Keratinocyte (primary cell): ENCODE results near the gene ELF2. TPM values are rescaled to one million over a fixed set of nuclear protein-coding genes. Genes with fewer than 3 reads are reported as not detected.

Source experiments
- DNase-seq: peaks from one replicate; pipeline ENCODE4 v3.0.0-alpha.2; 2011; ENCODE audit warnings: low read depth, missing footprints, low spot score
- FAIRE-seq: peaks from 2 replicates; lab custom pipeline; 2011; peaks lifted over from hg19 to GRCh38; lab: Jason Lieb, UNC
- H2AFZ ChIP-seq: 2 replicates; pipeline ENCODE4 v1.6.0; 2012; ENCODE audit warnings: low read length, control low read depth, inconsistent platforms; ENCODE audit not compliant: control insufficient read depth
- H3K27ac ChIP-seq: 2 replicates; pipeline ENCODE4 v1.5.1; 2011; ENCODE audit warnings: low read length; ENCODE audit not compliant: control insufficient read depth, insufficient read depth
- H3K27me3 ChIP-seq: 3 replicates; pipeline ENCODE4 v1.6.0; 2011; ENCODE audit warnings: low read length; ENCODE audit not compliant: control insufficient read depth, insufficient read depth; ENCODE audit errors: extremely low read depth
- H3K36me3 ChIP-seq, 2 experiments: 2 replicates in 1 of 2; 3 replicates in 1 of 2; pipeline ENCODE4 v1.5.1; 2011; ENCODE audit warnings: low read length in 2 of 2, mild to moderate bottlenecking in 1 of 2; ENCODE audit not compliant: control insufficient read depth in 2 of 2, insufficient read depth in 2 of 2; ENCODE audit errors: extremely low read depth in 1 of 2
- H3K4me1 ChIP-seq: 3 replicates; pipeline ENCODE4 v1.5.1; 2011; ENCODE audit warnings: low read length; ENCODE audit not compliant: control insufficient read depth, insufficient read depth; ENCODE audit errors: extremely low read depth
- H3K4me2 ChIP-seq: 3 replicates; pipeline ENCODE4 v1.6.0; 2011; ENCODE audit warnings: low read depth, low read length; ENCODE audit not compliant: control insufficient read depth, insufficient read depth; ENCODE audit errors: extremely low read depth
- H3K4me3 ChIP-seq, 3 experiments: fragments of 200-600 bp in 1 of 3; sonication (generic) in 1 of 3; 2 replicates in 2 of 3; 3 replicates in 1 of 3; pipeline ENCODE4 v1.5.1; 2011 to 2016; ENCODE audit warnings: low read length in 3 of 3, mild to moderate bottlenecking in 3 of 3, control low read depth in 2 of 3, inconsistent platforms in 1 of 3, low read depth in 1 of 3, mixed read lengths in 1 of 3, mixed run types in 1 of 3, moderate library complexity in 1 of 3; ENCODE audit not compliant: control insufficient read depth in 2 of 3, insufficient read depth in 2 of 3; ENCODE audit errors: extremely low read depth in 1 of 3
- H3K79me2 ChIP-seq: 2 replicates; pipeline ENCODE4 v1.6.0; 2012; ENCODE audit warnings: low read length; ENCODE audit not compliant: control insufficient read depth, insufficient read depth
- H3K9ac ChIP-seq: 3 replicates; pipeline ENCODE4 v1.6.0; 2011; ENCODE audit warnings: low read length; ENCODE audit not compliant: control insufficient read depth, insufficient read depth; ENCODE audit errors: extremely low read depth
- H3K9me1 ChIP-seq: 3 replicates; pipeline ENCODE4 v1.6.0; 2011; ENCODE audit warnings: low read length; ENCODE audit not compliant: control insufficient read depth, insufficient read depth; ENCODE audit errors: extremely low read depth
- H3K9me3 ChIP-seq: 2 replicates; pipeline ENCODE4 v1.5.1; 2012; ENCODE audit warnings: low read depth, low read length; ENCODE audit not compliant: control insufficient read depth
- H4K20me1 ChIP-seq: 3 replicates; pipeline ENCODE4 v1.6.0; 2011; ENCODE audit warnings: low read length; ENCODE audit not compliant: control insufficient read depth, insufficient read depth; ENCODE audit errors: extremely low read depth
- EZH2 ChIP-seq: IDR thresholded peaks from one replicate; pipeline ENCODE4 v1.6.1; 2012; ENCODE audit warnings: inconsistent platforms, mild to moderate bottlenecking, low read length, moderate library complexity
- dilution Hi-C: fragments of 300-500 bp; cut with MboI; formaldehyde crosslinking; loops from one replicate; pipeline ENCODE4 v1.7.0; 2020; ENCODE audit warnings: low sequenced_read_pairs; ENCODE audit not compliant: extremely low pct_ligation_motif_present
- polyA plus RNA-seq, 5 experiments: library from polyadenylated mRNA; depleted of rRNA in 3 of 5; stranded (reverse) in 3 of 5; stranded (forward) in 1 of 5; unstranded in 1 of 5; fragments of >200 nt; gene quantifications; 1 replicate in 1 of 5; 2 replicates in 3 of 5; 3 replicates in 1 of 5; pipeline versions ENCODE4 v1.2.1 to v1.2.3, GENCODE V29; 2011 to 2012; ENCODE audit warnings: missing spikeins in 2 of 5, low read depth in 1 of 5, low replicate concordance in 1 of 5
- TF ChIP-seq, protein P1 (sequence below), 3 experiments: IDR thresholded peaks in 1 of 3; conservative IDR thresholded peaks in 1 of 3; optimal IDR thresholded peaks in 1 of 3; 2 replicates in 2 of 3; 3 replicates in 1 of 3; pipeline versions ENCODE3 to v1.5.1; 2011; ENCODE audit warnings: low read length in 3 of 3, mild to moderate bottlenecking in 3 of 3, moderate library complexity in 2 of 3, control low read depth in 1 of 3, inconsistent platforms in 1 of 3; ENCODE audit not compliant: insufficient read depth in 2 of 3; ENCODE audit errors: extremely low read depth in 1 of 3

Gene ELF2
- polyA plus RNA-seq, 1 donor (not counting 4 experiments of a cell fraction or from before 2014, with no cell fraction given) = 19.6 TPM

DNA sequence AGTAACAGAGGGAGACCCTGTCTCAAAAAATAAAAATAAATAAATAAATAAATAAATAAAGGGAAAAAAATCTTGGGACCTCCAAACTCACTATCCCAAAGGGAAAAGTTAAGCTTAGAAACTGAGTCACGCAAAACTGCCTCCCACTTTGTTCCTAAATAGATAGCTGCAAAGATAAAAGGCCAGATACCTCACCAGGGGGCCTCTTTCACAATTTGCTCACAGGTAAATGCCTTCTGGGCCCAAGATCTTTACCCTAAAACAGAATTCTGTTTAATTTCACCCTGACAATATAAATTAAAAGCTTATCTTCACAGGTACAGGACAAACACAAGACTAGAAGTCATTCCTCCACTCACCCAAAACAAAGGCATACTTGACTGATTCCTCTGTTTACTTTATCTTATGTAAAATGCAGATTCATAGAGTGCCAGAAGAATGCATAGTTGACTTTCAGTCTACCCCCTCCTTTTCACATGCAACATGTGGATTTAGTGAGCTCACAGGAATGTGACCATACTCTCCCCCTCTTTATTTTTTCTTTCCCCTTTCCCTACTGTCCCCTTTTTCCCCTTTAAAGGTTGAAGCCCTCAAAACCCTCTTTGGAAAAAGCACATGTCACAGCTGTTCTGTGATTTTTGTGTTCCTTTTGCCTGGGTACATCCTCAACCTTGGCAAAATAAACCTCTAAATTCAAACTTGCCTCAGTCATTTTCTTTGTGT, 23.4 kb downstream of the ELF2 start:
- DNase-seq (no peak), FAIRE-seq (no peak)
- TF ChIP-seq, protein P1, sequence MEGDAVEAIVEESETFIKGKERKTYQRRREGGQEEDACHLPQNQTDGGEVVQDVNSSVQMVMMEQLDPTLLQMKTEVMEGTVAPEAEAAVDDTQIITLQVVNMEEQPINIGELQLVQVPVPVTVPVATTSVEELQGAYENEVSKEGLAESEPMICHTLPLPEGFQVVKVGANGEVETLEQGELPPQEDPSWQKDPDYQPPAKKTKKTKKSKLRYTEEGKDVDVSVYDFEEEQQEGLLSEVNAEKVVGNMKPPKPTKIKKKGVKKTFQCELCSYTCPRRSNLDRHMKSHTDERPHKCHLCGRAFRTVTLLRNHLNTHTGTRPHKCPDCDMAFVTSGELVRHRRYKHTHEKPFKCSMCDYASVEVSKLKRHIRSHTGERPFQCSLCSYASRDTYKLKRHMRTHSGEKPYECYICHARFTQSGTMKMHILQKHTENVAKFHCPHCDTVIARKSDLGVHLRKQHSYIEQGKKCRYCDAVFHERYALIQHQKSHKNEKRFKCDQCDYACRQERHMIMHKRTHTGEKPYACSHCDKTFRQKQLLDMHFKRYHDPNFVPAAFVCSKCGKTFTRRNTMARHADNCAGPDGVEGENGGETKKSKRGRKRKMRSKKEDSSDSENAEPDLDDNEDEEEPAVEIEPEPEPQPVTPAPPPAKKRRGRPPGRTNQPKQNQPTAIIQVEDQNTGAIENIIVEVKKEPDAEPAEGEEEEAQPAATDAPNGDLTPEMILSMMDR (optimal IDR thresholded peaks at IDR 0.05 in 1 of 3, IDR thresholded peaks at IDR 0.05 in 1 of 3, conservative IDR thresholded peaks at IDR 0.05 in 1 of 3; ENCODE audit: extremely low read depth in 1 of 3, insufficient read depth in 2 of 3, low read length in 3 of 3) = no peak
- TF ChIP-seq EZH2 = no peak
- Histone ChIP-seq H3K4me2 (no peak overlapping the region), H3K4me3 (no peak overlapping the region), H3K9me1 (no peaks in the 10 kb centered on the region), H3K4me1 (no peaks in the 10 kb centered on the region), H3K27ac (no peak overlapping the region), H3K9me3 (no peaks in the 10 kb centered on the region), H3K27me3 (no peaks in the 10 kb centered on the region), H2AFZ (no peak overlapping the region), H3K9ac (no peak overlapping the region), H3K79me2 (no peaks in the 10 kb centered on the region), H4K20me1 (no peaks in the 10 kb centered on the region), H3K36me3 (no peaks in the 10 kb centered on the region)
- dilution Hi-C loops = no loop called here

DNA sequence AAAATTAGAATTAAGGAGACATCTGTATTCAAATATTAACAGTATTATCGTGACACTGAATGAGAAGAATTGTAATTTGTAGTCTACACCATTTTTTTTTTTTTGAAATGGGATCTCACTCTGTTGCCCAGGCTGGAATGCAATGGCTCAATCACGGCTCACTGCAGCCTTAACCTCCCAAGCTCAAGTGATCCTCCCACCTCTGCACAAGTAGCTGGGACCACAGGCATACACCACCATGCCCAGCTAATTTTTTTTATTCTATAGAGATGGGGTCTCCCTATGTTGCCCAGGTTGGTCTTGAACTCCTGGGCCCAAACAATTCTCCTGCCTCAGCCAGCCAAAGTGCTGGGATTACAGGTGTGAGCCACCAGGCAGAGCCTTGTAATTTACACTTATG, 24.8 kb downstream of the ELF2 start:
- no peak overlapping the region for H2AFZ ChIP-seq
- no peak overlapping the region for H3K9ac ChIP-seq
- TF ChIP-seq, protein P1 (optimal IDR thresholded peaks at IDR 0.05 in 1 of 3, IDR thresholded peaks at IDR 0.05 in 1 of 3, conservative IDR thresholded peaks at IDR 0.05 in 1 of 3; ENCODE audit: extremely low read depth in 1 of 3, insufficient read depth in 2 of 3, low read length in 3 of 3) = no peak
- TF ChIP-seq EZH2 = no peak
- no peak overlapping the region for H3K27ac ChIP-seq
- DNase-seq (no peak), FAIRE-seq (no peak)
- no peaks in the 10 kb centered on the region for H3K27me3 ChIP-seq
- no peaks in the 10 kb centered on the region for H3K9me1 ChIP-seq
- H3K9me3 ChIP-seq = no peaks in the 10 kb centered on the region
- no peaks in the 10 kb centered on the region for H3K4me1 ChIP-seq
- H3K4me2 ChIP-seq = no peak overlapping the region
- no peaks in the 10 kb centered on the region for H4K20me1 ChIP-seq
- no peak overlapping the region for H3K4me3 ChIP-seq
- dilution Hi-C loops = no loop called here
- H3K79me2 ChIP-seq = no peaks in the 10 kb centered on the region
- H3K36me3 ChIP-seq = no peaks in the 10 kb centered on the region
